Body of pancreas (tissue), 4 donors: Measurements from ENCODE around the gene STRBP. TPM values are rescaled to one million over a fixed set of nuclear protein-coding genes. Genes with fewer than 3 reads are reported as not detected.

Experiments
- ATAC-seq: fragments of 150-250 bp; one replicate; pipeline ENCODE4 v1.9.1; 2016
- DNase-seq, 4 donors: peaks; one replicate each; pipeline ENCODE4 v3.0.0-alpha.2; 2019
- H3K27ac ChIP-seq, 4 donors: fragments of 200-600 bp; sonication (generic); 1 replicate in 3 of 4; 2 replicates in 1 of 4; pipeline versions ENCODE4 v1.5.1 to v1.6.1; 2016 to 2019; ENCODE audit warnings: mild to moderate bottlenecking in 1 of 4, mixed read lengths in 1 of 4, moderate library complexity in 1 of 4
- H3K27me3 ChIP-seq, 2 donors: fragments of 200-600 bp; sonication (generic); one replicate each; pipeline ENCODE4 v1.6.0; 2016; ENCODE audit warnings: mild to moderate bottlenecking in 1 of 2
- H3K36me3 ChIP-seq, 2 donors: fragments of 200-600 bp; sonication (generic); replicated peaks in 1 of 2; 2 replicates each; pipeline ENCODE4 v1.5.1; 2016; ENCODE audit warnings: low read depth in 2 of 2; ENCODE audit not compliant: insufficient read depth in 1 of 2
- H3K4me1 ChIP-seq: fragments of 200-600 bp; sonication (generic); one replicate; pipeline ENCODE4 v1.6.0; 2016
- H3K4me3 ChIP-seq, 2 donors: fragments of 200-600 bp; sonication (generic); 1 replicate in 1 of 2; 2 replicates in 1 of 2; pipeline ENCODE4 v1.5.1; 2016 to 2019
- H3K9me3 ChIP-seq, 3 donors: fragments of 200-600 bp; sonication (generic); 1 replicate in 2 of 3; 2 replicates in 1 of 3; pipeline ENCODE4 v1.5.1; 2016
- POLR2A ChIP-seq, 3 donors: fragments of 450-650 bp; IDR thresholded peaks; one replicate each; pipeline ENCODE4 v1.6.1; 2016; ENCODE audit warnings: antibody characterized with exemption in 3 of 3, mild to moderate bottlenecking in 2 of 3
- WGBS, 2 donors: methylation state at CpG; one replicate each; pipeline ENCODE4 v1.1.5; 2017; 5-methylcytosine and 5-hydroxymethylcytosine counted together
- intact Hi-C: fragments of 100-400 bp; cut with DNase I; formaldehyde crosslinking; loops from one replicate; pipeline ENCODE4 v1.15.1; 2023
- total RNA-seq, 2 donors: library from RNA; depleted of rRNA; stranded (reverse); fragments of >200 nt; gene quantifications; one replicate each; pipeline ENCODE4 v1.1.0, GENCODE V29; 2016
- TF ChIP-seq, protein P1 (sequence below), 7 experiments: fragments of 450-650 bp in 4 of 7; fragments of 200-600 bp in 3 of 7; sonication (generic) in 3 of 7; IDR thresholded peaks; one replicate each; pipeline ENCODE4 v1.5.1; 2016 to 2019; ENCODE audit warnings: antibody characterized with exemption in 7 of 7

STRBP gene
- total RNA-seq, 2 donors from 2014 or later: 11.5 to 13.5 TPM

DNA sequence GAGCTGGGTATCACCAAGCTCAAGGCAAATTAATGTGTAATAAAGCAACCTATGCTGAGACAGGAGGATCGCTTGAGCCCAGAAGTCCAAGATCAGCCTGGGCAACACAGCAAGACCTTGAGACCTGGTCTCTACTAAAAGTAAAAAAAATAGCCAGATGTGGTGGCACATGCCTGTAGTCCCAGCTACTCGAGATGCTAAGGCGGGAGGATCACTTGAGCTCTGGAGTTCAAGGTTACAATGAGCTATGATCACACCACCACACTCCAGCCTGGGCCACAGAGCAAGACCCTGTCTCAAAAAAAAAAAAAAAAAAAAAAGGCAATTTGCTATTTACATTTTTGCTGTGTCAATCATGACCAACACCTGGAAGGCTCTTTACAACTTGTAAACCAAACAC, 5.2 kb downstream of the STRBP start:
- no peaks in the 10 kb centered on the region for H3K36me3 ChIP-seq
- no peaks in the 10 kb centered on the region for H3K27me3 ChIP-seq
- H3K4me1 ChIP-seq: peaks cover 38% of the 10 kb centered on the region
- H3K4me3 ChIP-seq: no peak overlapping the region
- TF ChIP-seq, protein P1, sequence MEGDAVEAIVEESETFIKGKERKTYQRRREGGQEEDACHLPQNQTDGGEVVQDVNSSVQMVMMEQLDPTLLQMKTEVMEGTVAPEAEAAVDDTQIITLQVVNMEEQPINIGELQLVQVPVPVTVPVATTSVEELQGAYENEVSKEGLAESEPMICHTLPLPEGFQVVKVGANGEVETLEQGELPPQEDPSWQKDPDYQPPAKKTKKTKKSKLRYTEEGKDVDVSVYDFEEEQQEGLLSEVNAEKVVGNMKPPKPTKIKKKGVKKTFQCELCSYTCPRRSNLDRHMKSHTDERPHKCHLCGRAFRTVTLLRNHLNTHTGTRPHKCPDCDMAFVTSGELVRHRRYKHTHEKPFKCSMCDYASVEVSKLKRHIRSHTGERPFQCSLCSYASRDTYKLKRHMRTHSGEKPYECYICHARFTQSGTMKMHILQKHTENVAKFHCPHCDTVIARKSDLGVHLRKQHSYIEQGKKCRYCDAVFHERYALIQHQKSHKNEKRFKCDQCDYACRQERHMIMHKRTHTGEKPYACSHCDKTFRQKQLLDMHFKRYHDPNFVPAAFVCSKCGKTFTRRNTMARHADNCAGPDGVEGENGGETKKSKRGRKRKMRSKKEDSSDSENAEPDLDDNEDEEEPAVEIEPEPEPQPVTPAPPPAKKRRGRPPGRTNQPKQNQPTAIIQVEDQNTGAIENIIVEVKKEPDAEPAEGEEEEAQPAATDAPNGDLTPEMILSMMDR (IDR thresholded peaks at IDR 0.05): no peak
- TF ChIP-seq POLR2A (IDR thresholded peaks at IDR 0.05): no peak
- DNase-seq (no peak), ATAC-seq (no peak)
- 67 to 86% methylated on average over 3 of the region's 3 CpGs for WGBS, 2 donors
- H3K27ac ChIP-seq: no peak overlapping the region
- no peaks in the 10 kb centered on the region for H3K9me3 ChIP-seq
- intact Hi-C loops: no loop called here

GRCh38 chr9:123262338-123262737, 6.0 kb downstream of the STRBP start:
- peaks cover 36% of the 10 kb centered on the region for H3K4me1 ChIP-seq
- no peaks in the 10 kb centered on the region for H3K27me3 ChIP-seq
- peak; percentile 66 for ATAC-seq
- H3K4me3 ChIP-seq: no peak overlapping the region
- H3K9me3 ChIP-seq: no peaks in the 10 kb centered on the region
- DNase-seq: peak in 1 of 4 donors; percentile 3
- TF ChIP-seq POLR2A (IDR thresholded peaks at IDR 0.05): no peak
- TF ChIP-seq, protein P1 (IDR thresholded peaks at IDR 0.05): no peak
- peak overlapping the region in 1 of 4 donors; percentile 37 for H3K27ac ChIP-seq
- 50 to 59% methylated on average over 1 of the region's 1 CpG for WGBS, 2 donors
- H3K36me3 ChIP-seq: no peaks in the 10 kb centered on the region
- intact Hi-C loops: no loop called here

DNA sequence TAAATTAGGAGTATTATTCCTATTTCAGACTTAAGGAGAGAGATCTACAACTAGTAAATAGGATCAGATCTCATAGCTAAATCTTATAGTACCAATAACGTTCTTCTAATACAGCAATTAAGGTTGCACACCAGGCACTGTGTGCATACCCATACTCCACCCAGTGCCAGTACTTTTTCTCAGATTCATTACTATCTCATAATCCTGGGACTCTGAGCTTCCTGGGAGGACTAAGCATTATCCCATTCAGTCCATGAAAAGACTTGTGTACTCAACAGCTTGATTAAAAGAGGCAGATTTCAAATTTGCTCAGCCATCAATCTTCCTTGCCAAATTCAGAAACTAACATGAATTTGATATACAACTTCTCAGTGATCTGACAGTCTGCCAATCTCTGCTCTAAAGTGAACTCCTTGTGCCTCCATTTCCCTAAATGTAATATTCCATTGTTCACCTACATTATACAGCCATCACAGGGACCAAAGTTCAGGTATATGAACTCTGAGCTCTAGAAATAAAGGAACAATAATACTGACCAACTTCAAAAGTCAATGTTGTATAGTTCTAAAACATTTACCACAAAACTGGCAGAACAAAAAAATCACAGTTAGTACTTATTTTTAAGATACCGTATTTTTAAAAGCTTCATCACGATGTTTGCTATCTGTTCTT, 7.2 kb downstream of the STRBP start:
- Histone ChIP-seq H3K4me1 (peaks cover 27% of the 10 kb centered on the region), H3K27me3 (no peaks in the 10 kb centered on the region), H3K27ac (no peak overlapping the region), H3K36me3 (no peaks in the 10 kb centered on the region), H3K9me3 (no peaks in the 10 kb centered on the region), H3K4me3 (no peak overlapping the region)
- ATAC-seq (no peak), DNase-seq (no peak)
- intact Hi-C loops: no loop called here
- no peak for TF ChIP-seq POLR2A (IDR thresholded peaks at IDR 0.05)
- TF ChIP-seq, protein P1 (IDR thresholded peaks at IDR 0.05): no peak
- WGBS, 2 donors: 65 to 66% methylated on average over 3 of the region's 3 CpGs

- ATAC-seq: no peak
- TF ChIP-seq POLR2A (IDR thresholded peaks at IDR 0.05): no peak
- TF ChIP-seq, protein P1 (IDR thresholded peaks at IDR 0.05): no peak
- intact Hi-C loops: no loop called here
- no peak for DNase-seq
- WGBS, 2 donors: 29 to 31% methylated on average over 2 of the region's 2 CpGs
- H3K27ac ChIP-seq: no peak overlapping the region
- H3K36me3 ChIP-seq: no peaks in the 10 kb centered on the region
- H3K9me3 ChIP-seq: no peaks in the 10 kb centered on the region
- H3K27me3 ChIP-seq: no peaks in the 10 kb centered on the region
- H3K4me1 ChIP-seq: peaks cover 28% of the 10 kb centered on the region
- H3K4me3 ChIP-seq: no peak overlapping the region
Observed at GRCh38 chr9:123260340-123260739, 8.0 kb downstream of the STRBP start.

GRCh38 chr9:123257276-123257675, 11.1 kb downstream of the STRBP start:
- Histone ChIP-seq H3K4me1 (peaks cover 22% of the 10 kb centered on the region), H3K27ac (no peak overlapping the region), H3K4me3 (no peak overlapping the region), H3K27me3 (no peaks in the 10 kb centered on the region), H3K9me3 (no peaks in the 10 kb centered on the region), H3K36me3 (no peaks in the 10 kb centered on the region)
- TF ChIP-seq, protein P1 (IDR thresholded peaks at IDR 0.05): no peak
- no peak for TF ChIP-seq POLR2A (IDR thresholded peaks at IDR 0.05)
- intact Hi-C loops: no loop called here
- DNase-seq (no peak), ATAC-seq (no peak)
- WGBS, 2 donors: 94 to 95% methylated on average over 3 of the region's 3 CpGs
